SU-DHL-6 (cell line): ENCODE measurements around the gene ATF7.
"Not testable (repeated sequence)": the region's sequence is repeated elsewhere in the genome, so short reads cannot be mapped to it uniquely, and the experiment has no call there.

ENCODE experiments used
- H2AFZ ChIP-seq: fragments of 200-600 bp; sonication (generic); 2 replicates; pipeline ENCODE4 v1.6.1; 2014; ENCODE audit warnings: low read depth, mild to moderate bottlenecking, moderate library complexity, mixed read lengths, antibody characterized with exemption, low read length; ENCODE audit not compliant: severe bottlenecking
- H3F3A ChIP-seq: fragments of 200-600 bp; shearing (Covaris generic); 2 replicates; pipeline ENCODE4 v1.6.0; 2016; ENCODE audit warnings: antibody characterized with exemption, mild to moderate bottlenecking; ENCODE audit not compliant: insufficient read depth
- H3K27ac ChIP-seq: fragments of 200-600 bp; sonication (generic); 2 replicates; pipeline ENCODE4 v1.5.1; 2016; ENCODE audit warnings: low read depth, mild to moderate bottlenecking, low read length, moderate library complexity, mixed read lengths
- H3K27me3 ChIP-seq: fragments of 200-600 bp; sonication (generic), shearing (Covaris generic); 2 replicates; pipeline ENCODE4 v1.6.0; 2014; ENCODE audit warnings: mild to moderate bottlenecking, low read length
- H3K36me3 ChIP-seq: fragments of 200-600 bp; sonication (generic); 2 replicates; pipeline ENCODE4 v1.6.1; 2014; ENCODE audit warnings: mild to moderate bottlenecking, low read length, mixed read lengths
- H3K4me2 ChIP-seq: fragments of 300-600, 200-600 bp; shearing (Covaris generic), sonication (generic); 2 replicates; pipeline ENCODE4 v1.6.0; 2014; ENCODE audit warnings: low read length, low read depth, mild to moderate bottlenecking; ENCODE audit not compliant: poor library complexity, severe bottlenecking
- H3K4me3 ChIP-seq: fragments of 200-600 bp; sonication (generic); 2 replicates; pipeline ENCODE4 v1.5.1; 2014; ENCODE audit warnings: antibody characterized with exemption, low read length, mild to moderate bottlenecking, mixed read lengths; ENCODE audit not compliant: insufficient read depth, poor library complexity, severe bottlenecking
- H3K79me2 ChIP-seq: fragments of 200-600 bp; sonication (generic); 2 replicates; pipeline ENCODE4 v1.6.1; 2014; ENCODE audit warnings: mild to moderate bottlenecking, low read length, moderate library complexity; ENCODE audit not compliant: insufficient read depth
- H3K9ac ChIP-seq: fragments of 200-600 bp; sonication (generic); 2 replicates; pipeline ENCODE4 v1.7.0; 2014; ENCODE audit warnings: mild to moderate bottlenecking, low read length
- H3K9me2 ChIP-seq: fragments of 200-600 bp; sonication (generic); replicated peaks from 2 replicates; pipeline ENCODE4 v1.6.1; 2014; ENCODE audit warnings: low read length; ENCODE audit not compliant: insufficient read depth
- H3K9me3 ChIP-seq: fragments of 200-600 bp; sonication (generic); 2 replicates; pipeline ENCODE4 v1.6.1; 2014; ENCODE audit warnings: low read length, mixed read lengths; ENCODE audit not compliant: insufficient read depth
- H4K20me1 ChIP-seq: fragments of 200-600 bp; sonication (generic); 2 replicates; pipeline ENCODE4 v1.6.1; 2014; ENCODE audit warnings: low read depth, mild to moderate bottlenecking, antibody characterized with exemption, low read length, moderate library complexity, mixed read lengths
- EZH2phosphoT487 ChIP-seq: fragments of 200-600 bp; sonication (generic), shearing (Covaris generic); conservative IDR thresholded peaks from 2 replicates; pipeline ENCODE4 v1.6.1; 2018; ENCODE audit warnings: mild to moderate bottlenecking, antibody characterized with exemption, low read length, moderate library complexity, mixed read lengths
- TF ChIP-seq, protein P1 (sequence below): fragments of 200-600 bp; sonication (generic); IDR thresholded peaks from one replicate; pipeline ENCODE4 v1.5.1; 2017; ENCODE audit warnings: antibody characterized with exemption, mild to moderate bottlenecking, low read length, moderate library complexity; ENCODE audit not compliant: insufficient read depth, poor library complexity, severe bottlenecking

The ATF7 gene

DNA sequence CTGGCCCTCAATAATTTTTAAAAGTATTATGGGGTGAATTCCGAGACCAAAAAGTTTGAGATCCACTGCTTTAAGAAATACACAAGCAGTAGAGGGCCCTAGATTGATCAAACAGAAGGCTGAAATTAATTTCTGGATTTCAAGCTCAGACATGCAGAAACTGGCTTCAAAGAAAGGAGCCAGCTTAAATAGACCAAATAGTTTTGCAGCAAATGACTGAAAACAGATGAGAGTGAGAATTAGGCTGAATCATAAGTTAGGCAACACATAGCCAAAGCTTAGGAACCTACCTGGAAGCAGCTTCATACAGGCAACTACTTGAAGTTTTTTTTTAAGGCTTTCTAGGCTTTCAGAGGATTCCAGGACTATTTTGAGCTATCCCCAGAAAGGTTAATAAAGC, 12.4 kb downstream of the ATF7 start:
- no peak overlapping the region for H3K27ac ChIP-seq
- H4K20me1 ChIP-seq, result no peaks in the 10 kb centered on the region
- H3K27me3 ChIP-seq, result no peaks in the 10 kb centered on the region
- no peaks in the 10 kb centered on the region for H3K9me2 ChIP-seq
- H3K4me2 ChIP-seq, result no peak overlapping the region
- no peak overlapping the region for H2AFZ ChIP-seq
- no peaks in the 10 kb centered on the region for H3K36me3 ChIP-seq
- H3K79me2 ChIP-seq, result peaks cover 36% of the 10 kb centered on the region
- H3F3A ChIP-seq, result peaks cover 16% of the 10 kb centered on the region; the same call in 1 of the 2 replicates
- no peak overlapping the region for H3K4me3 ChIP-seq
- H3K9ac ChIP-seq, result no peak overlapping the region
- TF ChIP-seq EZH2phosphoT487, result no peak
- TF ChIP-seq, protein P1, sequence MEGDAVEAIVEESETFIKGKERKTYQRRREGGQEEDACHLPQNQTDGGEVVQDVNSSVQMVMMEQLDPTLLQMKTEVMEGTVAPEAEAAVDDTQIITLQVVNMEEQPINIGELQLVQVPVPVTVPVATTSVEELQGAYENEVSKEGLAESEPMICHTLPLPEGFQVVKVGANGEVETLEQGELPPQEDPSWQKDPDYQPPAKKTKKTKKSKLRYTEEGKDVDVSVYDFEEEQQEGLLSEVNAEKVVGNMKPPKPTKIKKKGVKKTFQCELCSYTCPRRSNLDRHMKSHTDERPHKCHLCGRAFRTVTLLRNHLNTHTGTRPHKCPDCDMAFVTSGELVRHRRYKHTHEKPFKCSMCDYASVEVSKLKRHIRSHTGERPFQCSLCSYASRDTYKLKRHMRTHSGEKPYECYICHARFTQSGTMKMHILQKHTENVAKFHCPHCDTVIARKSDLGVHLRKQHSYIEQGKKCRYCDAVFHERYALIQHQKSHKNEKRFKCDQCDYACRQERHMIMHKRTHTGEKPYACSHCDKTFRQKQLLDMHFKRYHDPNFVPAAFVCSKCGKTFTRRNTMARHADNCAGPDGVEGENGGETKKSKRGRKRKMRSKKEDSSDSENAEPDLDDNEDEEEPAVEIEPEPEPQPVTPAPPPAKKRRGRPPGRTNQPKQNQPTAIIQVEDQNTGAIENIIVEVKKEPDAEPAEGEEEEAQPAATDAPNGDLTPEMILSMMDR, result no peak
- H3K9me3 ChIP-seq, result no peaks in the 10 kb centered on the region

DNA sequence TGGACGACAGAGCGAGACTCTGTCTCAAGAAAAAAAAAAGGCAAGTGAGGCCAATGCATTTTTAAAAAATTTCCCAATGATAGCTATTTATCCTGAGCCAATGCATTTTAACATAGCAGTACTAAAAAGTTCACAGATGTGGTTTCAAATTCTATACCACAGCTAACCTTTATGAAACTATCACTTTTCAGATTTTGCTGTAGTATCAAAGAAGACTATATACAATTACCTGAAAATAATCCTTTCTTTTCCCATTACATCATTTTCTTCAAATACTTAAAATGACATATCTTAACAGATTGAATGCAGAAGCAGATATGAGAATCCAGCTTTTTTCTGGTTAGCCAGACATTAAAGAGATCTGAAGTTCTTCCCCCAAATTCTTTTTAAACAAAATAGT, 13.2 kb downstream of the ATF7 start:
- Histone ChIP-seq H3K9ac (no peak overlapping the region), H3K9me2 (no peaks in the 10 kb centered on the region), H3K4me3 (no peak overlapping the region), H2AFZ (no peak overlapping the region), H3K9me3 (no peaks in the 10 kb centered on the region), H3K27me3 (no peaks in the 10 kb centered on the region), H3K79me2 (peaks cover 35% of the 10 kb centered on the region), H3K4me2 (no peak overlapping the region), H3F3A (peaks cover 9% of the 10 kb centered on the region; the same call in 1 of the 2 replicates), H3K36me3 (no peaks in the 10 kb centered on the region), H3K27ac (no peak overlapping the region), H4K20me1 (no peaks in the 10 kb centered on the region)
- TF ChIP-seq, protein P1, result no peak
- no peak for TF ChIP-seq EZH2phosphoT487

DNA sequence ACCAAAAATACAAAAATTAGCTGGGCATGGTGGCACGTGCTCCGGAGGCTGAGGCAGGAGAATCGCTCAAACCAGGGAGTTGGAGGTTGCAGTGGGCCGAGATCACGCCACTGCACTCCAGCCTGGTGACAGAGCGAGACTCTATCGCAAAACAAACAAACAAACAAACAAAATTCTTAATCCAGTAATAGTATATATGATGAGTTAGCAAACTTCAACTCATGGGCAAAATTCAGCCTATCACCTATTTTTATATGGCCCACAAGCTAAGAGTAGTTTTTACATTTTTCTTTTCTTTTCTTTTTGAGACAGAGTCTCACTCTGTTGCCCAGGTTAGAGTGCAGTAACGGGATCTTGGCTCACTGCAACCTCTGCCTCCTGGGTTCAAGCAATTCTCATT, 14.9 kb downstream of the ATF7 start:
- H3K27ac ChIP-seq, result no peak overlapping the region
- H3K79me2 ChIP-seq, result peaks cover 20% of the 10 kb centered on the region; the same call in 1 of the 2 replicates
- H3K4me3 ChIP-seq, result no peak overlapping the region
- no peaks in the 10 kb centered on the region for H4K20me1 ChIP-seq
- H3F3A ChIP-seq, result peaks cover 4% of the 10 kb centered on the region; the same call in 1 of the 2 replicates
- no peak for TF ChIP-seq EZH2phosphoT487
- no peak overlapping the region for H3K9ac ChIP-seq
- H3K4me2 ChIP-seq, result no peak overlapping the region
- peaks cover 4% of the 10 kb centered on the region; the same call in 1 of the 2 replicates for H3K36me3 ChIP-seq
- H3K27me3 ChIP-seq, result no peaks in the 10 kb centered on the region
- H3K9me2 ChIP-seq, result no peaks in the 10 kb centered on the region
- no peak overlapping the region for H2AFZ ChIP-seq
- H3K9me3 ChIP-seq, result no peaks in the 10 kb centered on the region

DNA sequence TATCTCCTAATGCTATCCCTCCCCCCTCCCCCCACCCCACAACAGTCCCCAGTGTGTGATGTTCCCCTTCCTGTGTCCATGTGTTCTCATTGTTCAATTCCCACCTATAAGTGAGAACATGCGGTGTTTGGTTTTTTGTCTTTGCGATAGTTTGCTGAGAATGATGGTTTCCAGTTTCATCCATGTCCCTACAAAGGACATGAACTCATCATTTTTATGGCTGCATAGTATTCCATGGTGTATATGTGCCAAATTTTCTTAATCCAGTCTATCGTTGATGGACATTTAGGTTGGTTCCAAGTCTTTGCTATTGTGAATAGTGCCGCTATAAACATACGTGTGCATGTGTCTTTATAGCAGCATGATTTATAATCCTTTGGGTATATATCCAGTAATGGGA, 19.5 kb downstream of the ATF7 start:
- not testable (repeated sequence) for H2AFZ ChIP-seq, H3K36me3 ChIP-seq, H3K27me3 ChIP-seq, H4K20me1 ChIP-seq, H3K9me2 ChIP-seq, H3K4me3 ChIP-seq, H3K9ac ChIP-seq, H3K27ac ChIP-seq, H3K9me3 ChIP-seq, H3K4me2 ChIP-seq
- H3K79me2 ChIP-seq, result peaks cover 21% of the 10 kb centered on the region
- peaks cover 19% of the 10 kb centered on the region; the same call in 1 of the 2 replicates for H3F3A ChIP-seq
